HG02798 (cell line): ENCODE results near the gene PUS7.
"Not testable (repeated sequence)": the region's sequence is repeated elsewhere in the genome, so short reads cannot be mapped to it uniquely, and the experiment has no call there.

ENCODE experiments used
- ATAC-seq: cut with Tn5 transposase; IDR thresholded peaks from one replicate; pipeline ENCODE4 v1.9.1; 2021; ENCODE audit warnings: mild to moderate bottlenecking; ENCODE audit not compliant: unreplicated experiment, poor library complexity

The PUS7 gene

GRCh38 chr7:105450177-105450861, 71.8 kb downstream of the PUS7 start:
- no peak for ATAC-seq

GRCh38 chr7:105448181-105448580, 73.9 kb downstream of the PUS7 start:
- peak; percentile 64 for ATAC-seq

GRCh38 chr7:105444342-105444987, 77.6 kb downstream of the PUS7 start:
- no peak for ATAC-seq

- not testable (repeated sequence) for ATAC-seq
Observed at GRCh38 chr7:105442214-105442613, 79.9 kb downstream of the PUS7 start.

- no peak for ATAC-seq
Observed at GRCh38 chr7:105439174-105439893, 82.7 kb downstream of the PUS7 start.

DNA sequence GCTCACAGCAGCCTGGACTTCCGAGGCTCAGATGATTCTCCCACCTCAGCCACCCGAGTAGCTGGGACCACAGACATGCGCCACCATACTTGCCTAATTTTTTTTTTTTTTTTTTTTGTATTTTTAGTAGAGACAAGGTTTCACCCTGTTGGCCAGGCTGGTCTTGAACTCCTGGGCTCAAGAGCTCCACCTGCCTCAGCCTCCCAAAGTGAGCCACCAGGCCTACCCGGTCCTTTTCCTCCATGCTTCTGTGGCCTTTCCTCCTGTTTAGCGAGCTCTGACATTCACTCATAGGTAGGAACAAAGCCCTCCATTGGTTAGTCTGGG, 83.3 kb downstream of the PUS7 start:
- ATAC-seq, result no peak

DNA sequence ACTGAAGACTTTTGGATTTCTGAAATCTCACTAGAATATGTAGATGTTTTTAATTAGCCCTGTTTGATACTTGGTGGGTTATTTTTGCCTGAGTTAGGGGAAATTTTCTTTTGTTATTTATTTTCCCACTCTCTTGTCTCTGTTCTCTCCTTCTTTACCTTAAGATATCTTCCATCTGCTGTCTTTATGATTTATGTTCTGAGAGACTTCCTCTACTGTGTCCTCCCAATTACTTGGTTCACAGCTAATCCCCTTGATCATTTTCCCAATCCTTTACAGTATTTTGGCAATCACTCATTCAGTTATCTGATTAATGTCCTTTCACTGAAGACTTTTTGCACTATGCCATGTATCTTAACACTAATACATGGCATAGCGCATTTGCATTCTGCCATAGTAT, 83.8 kb downstream of the PUS7 start:
- no peak for ATAC-seq

- ATAC-seq, result not testable (repeated sequence)
Observed at GRCh38 chr7:105437356-105437755, 84.7 kb downstream of the PUS7 start.

- ATAC-seq, result no peak
Observed at GRCh38 chr7:105429746-105430612, 92.1 kb downstream of the PUS7 start.

- no peak for ATAC-seq
Observed at GRCh38 chr7:105426606-105427146, 95.4 kb downstream of the PUS7 start.

GRCh38 chr7:105423987-105424386, 98.1 kb downstream of the PUS7 start:
- ATAC-seq, result no peak

GRCh38 chr7:105413887-105414437, 108.1 kb downstream of the PUS7 start:
- ATAC-seq, result no peak

GRCh38 chr7:105410774-105411173, 111.3 kb downstream of the PUS7 start:
- ATAC-seq, result not testable (repeated sequence)

DNA sequence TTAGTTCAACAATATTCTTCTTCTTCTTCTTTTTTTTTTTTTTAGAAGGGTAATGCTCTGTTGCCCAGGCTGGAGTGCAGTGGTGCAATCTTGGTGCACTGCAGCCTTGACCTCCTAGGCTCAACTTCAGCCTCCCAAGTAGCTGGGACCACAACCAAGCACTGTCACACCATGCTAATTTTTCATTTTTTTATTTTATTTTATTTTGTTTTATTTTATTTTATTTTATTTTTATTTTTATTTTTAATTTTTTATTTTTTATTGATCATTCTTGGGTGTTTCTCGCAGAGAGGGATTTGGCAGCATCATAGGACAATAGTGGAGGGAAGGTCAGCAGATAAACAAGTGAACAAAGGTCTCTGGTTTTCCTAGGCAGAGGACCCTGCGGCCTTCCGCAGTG, 112.3 kb downstream of the PUS7 start:
- not testable (repeated sequence) for ATAC-seq

DNA sequence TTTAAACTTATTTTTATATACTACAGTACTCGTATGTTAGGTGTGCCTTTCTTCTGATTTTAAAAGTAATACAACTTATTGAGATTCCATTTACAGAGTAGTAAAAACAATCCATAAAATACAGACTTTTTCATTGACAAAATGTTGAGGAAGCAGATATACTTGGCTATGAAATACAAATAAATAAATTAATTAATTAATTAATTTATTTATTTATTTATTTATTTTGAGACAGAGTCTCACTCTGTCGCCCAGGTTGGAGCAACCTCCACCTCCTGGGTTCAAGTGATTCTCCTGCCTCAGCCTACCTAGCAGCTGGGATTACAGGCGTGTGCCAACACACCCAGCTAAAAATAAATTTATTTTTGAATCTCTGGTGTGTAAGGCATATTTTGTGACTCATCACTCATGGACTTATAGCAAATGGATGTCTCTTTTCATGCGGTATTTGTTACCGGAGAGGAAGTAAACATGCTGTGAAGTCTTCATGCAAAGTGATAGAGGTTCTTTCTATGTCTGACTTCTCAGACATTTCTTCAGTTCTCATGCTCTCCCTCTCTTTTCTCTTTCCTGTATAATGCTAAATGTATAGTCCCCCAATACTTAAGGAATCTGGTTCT, 113.2 kb downstream of the PUS7 start:
- ATAC-seq, result no peak
